ENCODE results near the gene CIT.

DNA sequence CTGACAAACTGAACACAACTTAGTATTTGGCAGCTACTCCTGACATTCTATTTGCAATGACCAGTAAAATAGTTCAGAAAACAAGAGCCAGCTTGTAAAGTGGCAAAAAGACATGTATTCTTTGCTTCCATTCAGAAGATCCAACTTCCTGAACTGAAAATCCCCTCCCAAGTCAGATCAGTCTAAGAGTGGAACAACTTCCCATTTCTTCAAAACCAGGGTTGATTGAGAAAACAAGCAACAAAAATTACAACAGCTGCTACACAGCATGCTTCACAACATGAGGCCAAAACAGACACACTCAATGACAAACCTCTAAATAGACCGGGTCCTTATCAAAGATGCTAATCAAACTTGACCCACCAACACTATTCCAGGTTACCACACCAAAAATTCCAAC, 40.3 kb downstream of the CIT start:
- TF ChIP-seq HMG20A (CRISPR knock-in tag; conservative IDR thresholded peaks at IDR 0.05) (no peak), ZFX (CRISPR knock-in tag; IDR thresholded peaks at IDR 0.05) (no peak), EHMT2 (IDR thresholded peaks at IDR 0.05) (no peak), MCM2 (IDR thresholded peaks at IDR 0.05; ENCODE audit: low read depth) (no peak)
- TF ChIP-seq, protein P1, sequence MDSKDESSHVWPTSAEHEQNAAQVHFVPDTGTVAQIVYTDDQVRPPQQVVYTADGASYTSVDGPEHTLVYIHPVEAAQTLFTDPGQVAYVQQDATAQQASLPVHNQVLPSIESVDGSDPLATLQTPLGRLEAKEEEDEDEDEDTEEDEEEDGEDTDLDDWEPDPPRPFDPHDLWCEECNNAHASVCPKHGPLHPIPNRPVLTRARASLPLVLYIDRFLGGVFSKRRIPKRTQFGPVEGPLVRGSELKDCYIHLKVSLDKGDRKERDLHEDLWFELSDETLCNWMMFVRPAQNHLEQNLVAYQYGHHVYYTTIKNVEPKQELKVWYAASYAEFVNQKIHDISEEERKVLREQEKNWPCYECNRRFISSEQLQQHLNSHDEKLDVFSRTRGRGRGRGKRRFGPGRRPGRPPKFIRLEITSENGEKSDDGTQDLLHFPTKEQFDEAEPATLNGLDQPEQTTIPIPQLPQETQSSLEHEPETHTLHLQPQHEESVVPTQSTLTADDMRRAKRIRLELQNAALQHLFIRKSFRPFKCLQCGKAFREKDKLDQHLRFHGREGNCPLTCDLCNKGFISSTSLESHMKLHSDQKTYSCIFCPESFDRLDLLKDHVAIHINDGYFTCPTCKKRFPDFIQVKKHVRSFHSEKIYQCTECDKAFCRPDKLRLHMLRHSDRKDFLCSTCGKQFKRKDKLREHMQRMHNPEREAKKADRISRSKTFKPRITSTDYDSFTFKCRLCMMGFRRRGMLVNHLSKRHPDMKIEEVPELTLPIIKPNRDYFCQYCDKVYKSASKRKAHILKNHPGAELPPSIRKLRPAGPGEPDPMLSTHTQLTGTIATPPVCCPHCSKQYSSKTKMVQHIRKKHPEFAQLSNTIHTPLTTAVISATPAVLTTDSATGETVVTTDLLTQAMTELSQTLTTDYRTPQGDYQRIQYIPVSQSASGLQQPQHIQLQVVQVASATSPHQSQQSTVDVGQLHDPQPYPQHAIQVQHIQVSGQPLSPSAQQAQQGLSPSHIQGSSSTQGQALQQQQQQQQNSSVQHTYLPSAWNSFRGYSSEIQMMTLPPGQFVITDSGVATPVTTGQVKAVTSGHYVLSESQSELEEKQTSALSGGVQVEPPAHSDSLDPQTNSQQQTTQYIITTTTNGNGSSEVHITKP (IDR thresholded peaks at IDR 0.05; ENCODE audit: partially characterized antibody), result no peak

All from K562 (cell line).